Uterus (tissue), 2 donors: ENCODE data around the gene CCDC171.

Experiments
- POLR2A ChIP-seq, 2 donors: fragments of 450-650 bp; IDR thresholded peaks; one replicate each; pipeline ENCODE4 v1.6.1; 2016; ENCODE audit warnings: antibody characterized with exemption in 2 of 2, mild to moderate bottlenecking in 1 of 2, moderate library complexity in 1 of 2
- TF ChIP-seq, protein P1 (sequence below), 4 experiments: fragments of 200-600 bp in 2 of 4; fragments of 450-650 bp in 2 of 4; sonication (generic) in 2 of 4; IDR thresholded peaks; one replicate each; pipeline ENCODE4 v1.5.1; 2016 to 2019; ENCODE audit warnings: antibody characterized with exemption in 4 of 4, mild to moderate bottlenecking in 2 of 4, moderate library complexity in 1 of 4

DNA sequence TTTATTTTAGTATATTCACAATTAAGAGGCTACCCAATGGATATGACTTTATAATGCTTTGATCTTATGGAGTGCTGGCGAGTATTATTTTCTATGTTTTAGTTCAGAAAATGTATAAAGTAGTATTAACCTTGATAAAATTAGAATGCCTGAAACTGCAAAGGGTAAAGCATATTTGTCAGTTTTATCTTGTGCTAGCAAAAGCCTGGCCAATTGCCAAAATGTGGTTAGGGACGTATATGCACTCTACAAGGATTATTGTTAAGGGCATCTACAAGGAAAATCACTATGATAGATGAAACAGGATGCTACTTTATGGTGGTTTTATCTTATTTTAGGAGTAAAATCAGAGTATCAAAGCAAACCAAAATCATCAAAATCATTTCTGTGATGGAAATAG, 281.7 kb downstream of the CCDC171 start:
- TF ChIP-seq, protein P1, sequence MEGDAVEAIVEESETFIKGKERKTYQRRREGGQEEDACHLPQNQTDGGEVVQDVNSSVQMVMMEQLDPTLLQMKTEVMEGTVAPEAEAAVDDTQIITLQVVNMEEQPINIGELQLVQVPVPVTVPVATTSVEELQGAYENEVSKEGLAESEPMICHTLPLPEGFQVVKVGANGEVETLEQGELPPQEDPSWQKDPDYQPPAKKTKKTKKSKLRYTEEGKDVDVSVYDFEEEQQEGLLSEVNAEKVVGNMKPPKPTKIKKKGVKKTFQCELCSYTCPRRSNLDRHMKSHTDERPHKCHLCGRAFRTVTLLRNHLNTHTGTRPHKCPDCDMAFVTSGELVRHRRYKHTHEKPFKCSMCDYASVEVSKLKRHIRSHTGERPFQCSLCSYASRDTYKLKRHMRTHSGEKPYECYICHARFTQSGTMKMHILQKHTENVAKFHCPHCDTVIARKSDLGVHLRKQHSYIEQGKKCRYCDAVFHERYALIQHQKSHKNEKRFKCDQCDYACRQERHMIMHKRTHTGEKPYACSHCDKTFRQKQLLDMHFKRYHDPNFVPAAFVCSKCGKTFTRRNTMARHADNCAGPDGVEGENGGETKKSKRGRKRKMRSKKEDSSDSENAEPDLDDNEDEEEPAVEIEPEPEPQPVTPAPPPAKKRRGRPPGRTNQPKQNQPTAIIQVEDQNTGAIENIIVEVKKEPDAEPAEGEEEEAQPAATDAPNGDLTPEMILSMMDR (IDR thresholded peaks at IDR 0.05), result no peak
- TF ChIP-seq POLR2A (IDR thresholded peaks at IDR 0.05), result no peak
